H9 (cell line): ENCODE data around the gene RIIAD1. TPM values are rescaled to one million over a fixed set of nuclear protein-coding genes. Genes with fewer than 3 reads are reported as not detected.

Experiments used
- DNase-seq: peaks from one replicate; pipeline ENCODE4 v3.0.0-alpha.2; 2017
- H2AFZ ChIP-seq: one replicate; pipeline ENCODE4 v1.6.1; 2013; ENCODE audit warnings: mild to moderate bottlenecking, low read length, control low read depth, moderate library complexity
- H2AK5ac ChIP-seq: 2 replicates; pipeline ENCODE4 v1.6.1; 2013; ENCODE audit warnings: low read length, control low read depth, mixed read lengths; ENCODE audit not compliant: insufficient read length
- H2BK120ac ChIP-seq: one replicate; pipeline ENCODE4 v1.6.1; 2013; ENCODE audit warnings: low read depth, mild to moderate bottlenecking, low read length, control low read depth, inconsistent platforms; ENCODE audit not compliant: poor library complexity, severe bottlenecking
- H2BK12ac ChIP-seq: 2 replicates; pipeline ENCODE4 v1.6.1; 2013; ENCODE audit warnings: low read length, control low read depth, mixed read lengths, low read depth; ENCODE audit not compliant: insufficient read length
- H2BK15ac ChIP-seq: 2 replicates; pipeline ENCODE4 v1.6.1; 2013; ENCODE audit warnings: low read depth, low read length, control low read depth
- H2BK20ac ChIP-seq: one replicate; pipeline ENCODE4 v1.6.1; 2013; ENCODE audit warnings: low read depth, mild to moderate bottlenecking, low read length, control low read depth, inconsistent platforms; ENCODE audit not compliant: poor library complexity, severe bottlenecking
- H2BK5ac ChIP-seq: 2 replicates; pipeline ENCODE4 v1.6.1; 2013; ENCODE audit warnings: low read length, control low read depth, mixed read lengths; ENCODE audit not compliant: insufficient read length
- H3K14ac ChIP-seq: 2 replicates; pipeline ENCODE4 v1.6.1; 2013; ENCODE audit warnings: low read length, control low read depth; ENCODE audit not compliant: insufficient read depth
- H3K18ac ChIP-seq: 2 replicates; pipeline ENCODE4 v1.6.1; 2013; ENCODE audit warnings: low read depth, mild to moderate bottlenecking, mixed read lengths, low read length, control low read depth; ENCODE audit not compliant: insufficient read length
- H3K23ac ChIP-seq: 2 replicates; pipeline ENCODE4 v1.6.1; 2013; ENCODE audit warnings: low read length, control low read depth, mixed read lengths, low read depth; ENCODE audit not compliant: insufficient read length
- H3K23me2 ChIP-seq: 2 replicates; pipeline ENCODE4 v1.6.1; 2013; ENCODE audit warnings: low read depth, mild to moderate bottlenecking, mixed read lengths, low read length, control low read depth; ENCODE audit not compliant: insufficient read length, poor library complexity, severe bottlenecking
- H3K27ac ChIP-seq: 2 replicates; pipeline ENCODE4 v1.5.1; 2013; ENCODE audit warnings: low read length, control low read depth, mixed read lengths, low read depth; ENCODE audit not compliant: insufficient read length
- H3K27me3 ChIP-seq: 2 replicates; pipeline ENCODE4 v1.6.1; 2013; ENCODE audit warnings: low read length, control low read depth, inconsistent platforms; ENCODE audit not compliant: insufficient read depth
- H3K4ac ChIP-seq: 2 replicates; pipeline ENCODE4 v1.6.1; 2013; ENCODE audit warnings: low read depth, mild to moderate bottlenecking, control low read depth, inconsistent platforms, low read length, moderate library complexity
- H3K4me1 ChIP-seq: 2 replicates; pipeline ENCODE4 v1.6.1; 2013; ENCODE audit warnings: low read length, control low read depth, inconsistent platforms; ENCODE audit not compliant: insufficient read depth
- H3K4me2 ChIP-seq: 2 replicates; pipeline ENCODE4 v1.6.1; 2013; ENCODE audit warnings: low read length, control low read depth, mixed read lengths; ENCODE audit not compliant: insufficient read length, insufficient read depth
- H3K56ac ChIP-seq: 2 replicates; pipeline ENCODE4 v1.6.1; 2013; ENCODE audit warnings: low read depth, mild to moderate bottlenecking, mixed read lengths, low read length, control low read depth; ENCODE audit not compliant: insufficient read length
- H3K79me1 ChIP-seq: 2 replicates; pipeline ENCODE4 v1.6.1; 2013; ENCODE audit warnings: low read depth, mild to moderate bottlenecking, moderate library complexity, low read length, control low read depth, inconsistent platforms; ENCODE audit not compliant: insufficient read depth, poor library complexity, severe bottlenecking
- H3K79me2 ChIP-seq: 2 replicates; pipeline ENCODE4 v1.6.1; 2013; ENCODE audit warnings: low read length, control low read depth, inconsistent platforms; ENCODE audit not compliant: insufficient read depth
- H3K9ac ChIP-seq: 2 replicates; pipeline ENCODE4 v1.6.1; 2013; ENCODE audit warnings: low read length, control low read depth, mixed read lengths; ENCODE audit not compliant: insufficient read length; ENCODE audit errors: extremely low read depth
- H3K9me3 ChIP-seq: one replicate; pipeline ENCODE4 v1.6.1; 2013; ENCODE audit warnings: low read depth, low read length, inconsistent platforms; ENCODE audit not compliant: control insufficient read depth
- H3T11ph ChIP-seq: one replicate; pipeline ENCODE4 v1.6.1; 2013; ENCODE audit warnings: mild to moderate bottlenecking, low read length, control low read depth, inconsistent platforms
- H4K20me1 ChIP-seq: one replicate; pipeline ENCODE4 v1.6.1; 2013; ENCODE audit not compliant: control insufficient read depth, insufficient read length, insufficient read depth
- H4K5ac ChIP-seq: 2 replicates; pipeline ENCODE4 v1.6.1; 2013; ENCODE audit warnings: low read depth, mild to moderate bottlenecking, mixed read lengths, low read length, control low read depth; ENCODE audit not compliant: insufficient read length
- H4K8ac ChIP-seq: replicated peaks from 2 replicates; pipeline ENCODE4 v1.6.1; 2013; ENCODE audit warnings: low read length, control low read depth, mixed read lengths, low read depth; ENCODE audit not compliant: insufficient read length
- H4K91ac ChIP-seq: 2 replicates; pipeline ENCODE4 v1.6.1; 2013; ENCODE audit warnings: low read depth, mild to moderate bottlenecking, moderate library complexity, mixed read lengths, low read length, control low read depth; ENCODE audit not compliant: insufficient read length
- H3K27ac Mint-ChIP-seq, 3 experiments: 2 replicates in 2 of 3; 3 replicates in 1 of 3; pipeline ENCODE4 v1.8.0; 2020 to 2021; ENCODE audit warnings: mixed read lengths in 3 of 3, mild to moderate bottlenecking in 1 of 3, moderate library complexity in 1 of 3
- H3K27me3 Mint-ChIP-seq: 2 replicates; pipeline ENCODE4 v1.8.0; 2021; ENCODE audit warnings: low read depth, mild to moderate bottlenecking, moderate library complexity, mixed read lengths
- H3K36me3 Mint-ChIP-seq, 3 experiments: 2 replicates in 2 of 3; 3 replicates in 1 of 3; pipeline ENCODE4 v1.8.0; 2020 to 2021; ENCODE audit warnings: low read depth in 3 of 3, mixed read lengths in 3 of 3; ENCODE audit not compliant: insufficient read depth in 1 of 3
- H3K4me1 Mint-ChIP-seq, 2 experiments: 2 replicates each; pipeline ENCODE4 v1.8.0; 2020; ENCODE audit warnings: mixed read lengths in 2 of 2
- H3K4me3 Mint-ChIP-seq, 2 experiments: 2 replicates in 1 of 2; 3 replicates in 1 of 2; pipeline ENCODE4 v1.8.0; 2020 to 2021; ENCODE audit warnings: mild to moderate bottlenecking in 2 of 2, mixed read lengths in 2 of 2, moderate library complexity in 1 of 2
- H3K9me3 Mint-ChIP-seq, 2 experiments: 2 replicates in 1 of 2; 3 replicates in 1 of 2; pipeline ENCODE4 v1.8.0; 2020; ENCODE audit warnings: mild to moderate bottlenecking in 2 of 2, mixed read lengths in 2 of 2, moderate library complexity in 1 of 2
- WGBS: extraction: QIAGEN DNeasy Blood & Tissue Kit; methylation state at CpG from one replicate; pipeline ENCODE4 v1.1.7; 2013; ENCODE audit warnings: missing lambda C conversion rate, low lambda C conversion rate, mixed read lengths; ENCODE audit not compliant: insufficient read length; ENCODE audit errors: extremely low coverage; 5-methylcytosine and 5-hydroxymethylcytosine counted together
- total RNA-seq: library from RNA; stranded (reverse); gene quantifications from 2 replicates; pipeline ENCODE4 v1.2.1, GENCODE V29; 2021
- TF ChIP-seq, protein P1 (sequence below): fragments of 200-600 bp; sonication (generic); conservative IDR thresholded peaks from 3 replicates; pipeline ENCODE4 v1.8.0; 2021; ENCODE audit warnings: antibody characterized with exemption, mild to moderate bottlenecking

Gene RIIAD1
- total RNA-seq, 1 experiment from 2014 or later = 1.4 TPM

DNA sequence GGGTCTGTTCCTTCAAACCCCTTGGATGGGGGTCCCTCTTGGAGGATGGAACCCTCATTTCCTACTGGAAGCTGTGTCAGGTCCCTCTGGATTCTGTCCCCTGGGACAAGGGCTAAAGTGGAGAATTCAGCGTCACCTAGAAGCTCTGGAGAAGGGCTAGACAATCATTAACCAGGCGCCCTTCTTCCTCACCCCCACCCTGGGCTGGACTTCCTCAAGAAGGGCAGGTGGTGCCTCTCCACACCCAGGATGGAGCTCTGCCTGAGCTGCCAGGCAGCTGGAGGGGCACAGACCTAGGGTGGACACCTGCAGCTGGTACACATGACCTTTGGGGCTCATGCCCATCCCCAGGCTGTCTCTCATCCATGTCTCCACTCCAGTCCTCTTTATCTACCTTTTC lies 8.3 kb upstream of the RIIAD1 start:
- Histone ChIP-seq H4K8ac (no peak overlapping the region), H3K27me3 (peaks cover 6% of the 10 kb centered on the region; the same call in 1 of the 2 replicates), H2AK5ac (no peak overlapping the region), H3K27ac (no peak overlapping the region), H3K79me2 (no peaks in the 10 kb centered on the region), H3K79me1 (no peaks in the 10 kb centered on the region), H2AFZ (no peak overlapping the region), H3K23ac (no peak overlapping the region), H2BK12ac (no peak overlapping the region), H4K5ac (peak overlapping the region; percentile 53), H2BK20ac (no peak overlapping the region), H3T11ph (no peak overlapping the region), H3K4me1 (0 out of 2 replicates have a peak, but pooled peaks cover 4% of the 10 kb centered on the region), H2BK120ac (no peak overlapping the region), H3K56ac (no peak overlapping the region), H2BK15ac (no peak overlapping the region), H3K23me2 (peaks cover 14% of the 10 kb centered on the region), H2BK5ac (no peak overlapping the region), H3K18ac (no peak overlapping the region), H3K4me2 (no peak overlapping the region), H3K4ac (no peak overlapping the region), H3K9ac (no peak overlapping the region), H4K91ac (no peak overlapping the region), H3K9me3 (no peaks in the 10 kb centered on the region), H3K14ac (no peak overlapping the region), H4K20me1 (no peaks in the 10 kb centered on the region)
- peaks cover 40 to 49% of the 10 kb centered on the region in 2 experiments for H3K4me1 Mint-ChIP-seq
- no peak overlapping the region for H3K4me3 Mint-ChIP-seq
- H3K36me3 Mint-ChIP-seq = no peaks in the 10 kb centered on the region
- peaks cover 20% of the 10 kb centered on the region for H3K27me3 Mint-ChIP-seq
- DNase-seq = no peak
- WGBS = no CpG with 5 or more reads among the region's 2 CpGs
- TF ChIP-seq, protein P1, sequence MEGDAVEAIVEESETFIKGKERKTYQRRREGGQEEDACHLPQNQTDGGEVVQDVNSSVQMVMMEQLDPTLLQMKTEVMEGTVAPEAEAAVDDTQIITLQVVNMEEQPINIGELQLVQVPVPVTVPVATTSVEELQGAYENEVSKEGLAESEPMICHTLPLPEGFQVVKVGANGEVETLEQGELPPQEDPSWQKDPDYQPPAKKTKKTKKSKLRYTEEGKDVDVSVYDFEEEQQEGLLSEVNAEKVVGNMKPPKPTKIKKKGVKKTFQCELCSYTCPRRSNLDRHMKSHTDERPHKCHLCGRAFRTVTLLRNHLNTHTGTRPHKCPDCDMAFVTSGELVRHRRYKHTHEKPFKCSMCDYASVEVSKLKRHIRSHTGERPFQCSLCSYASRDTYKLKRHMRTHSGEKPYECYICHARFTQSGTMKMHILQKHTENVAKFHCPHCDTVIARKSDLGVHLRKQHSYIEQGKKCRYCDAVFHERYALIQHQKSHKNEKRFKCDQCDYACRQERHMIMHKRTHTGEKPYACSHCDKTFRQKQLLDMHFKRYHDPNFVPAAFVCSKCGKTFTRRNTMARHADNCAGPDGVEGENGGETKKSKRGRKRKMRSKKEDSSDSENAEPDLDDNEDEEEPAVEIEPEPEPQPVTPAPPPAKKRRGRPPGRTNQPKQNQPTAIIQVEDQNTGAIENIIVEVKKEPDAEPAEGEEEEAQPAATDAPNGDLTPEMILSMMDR = no peak
- no peak overlapping the region for H3K27ac Mint-ChIP-seq
- H3K9me3 Mint-ChIP-seq = no peaks in the 10 kb centered on the region
